HEK293 (cell line): ENCODE measurements around the gene SETD3.

Experiments
- ATF2 ChIP-seq: fragments of 450-650 bp; formaldehyde crosslinking; IDR thresholded peaks from 2 replicates; pipeline ENCODE4 v1.5.1; 2016; ENCODE audit warnings: missing biosample characterization, missing genetic modification characterization, low read depth
- ZNF335 ChIP-seq: fragments of 450-650 bp; formaldehyde crosslinking; conservative IDR thresholded peaks from 2 replicates; pipeline ENCODE4 v1.5.1; 2016; ENCODE audit warnings: missing biosample characterization, missing genetic modification characterization
- ZNF416 ChIP-seq: fragments of 450-650 bp; formaldehyde crosslinking; IDR thresholded peaks from 2 replicates; pipeline ENCODE4 v1.5.1; 2016; ENCODE audit warnings: missing biosample characterization, missing genetic modification characterization
- TF ChIP-seq, protein P1 (sequence below): fragments of 450-650 bp; formaldehyde crosslinking; IDR thresholded peaks from 2 replicates; pipeline ENCODE4 v1.5.1; 2016; ENCODE audit warnings: missing biosample characterization, missing genetic modification characterization

GRCh38 chr14:99518441-99519346 lies 38.0 kb upstream of the SETD3 start:
- TF ChIP-seq ZNF416 = no peak
- no peak for TF ChIP-seq ZNF335
- no peak for TF ChIP-seq ATF2 (tag by site-specific recombination)
- TF ChIP-seq, protein P1, sequence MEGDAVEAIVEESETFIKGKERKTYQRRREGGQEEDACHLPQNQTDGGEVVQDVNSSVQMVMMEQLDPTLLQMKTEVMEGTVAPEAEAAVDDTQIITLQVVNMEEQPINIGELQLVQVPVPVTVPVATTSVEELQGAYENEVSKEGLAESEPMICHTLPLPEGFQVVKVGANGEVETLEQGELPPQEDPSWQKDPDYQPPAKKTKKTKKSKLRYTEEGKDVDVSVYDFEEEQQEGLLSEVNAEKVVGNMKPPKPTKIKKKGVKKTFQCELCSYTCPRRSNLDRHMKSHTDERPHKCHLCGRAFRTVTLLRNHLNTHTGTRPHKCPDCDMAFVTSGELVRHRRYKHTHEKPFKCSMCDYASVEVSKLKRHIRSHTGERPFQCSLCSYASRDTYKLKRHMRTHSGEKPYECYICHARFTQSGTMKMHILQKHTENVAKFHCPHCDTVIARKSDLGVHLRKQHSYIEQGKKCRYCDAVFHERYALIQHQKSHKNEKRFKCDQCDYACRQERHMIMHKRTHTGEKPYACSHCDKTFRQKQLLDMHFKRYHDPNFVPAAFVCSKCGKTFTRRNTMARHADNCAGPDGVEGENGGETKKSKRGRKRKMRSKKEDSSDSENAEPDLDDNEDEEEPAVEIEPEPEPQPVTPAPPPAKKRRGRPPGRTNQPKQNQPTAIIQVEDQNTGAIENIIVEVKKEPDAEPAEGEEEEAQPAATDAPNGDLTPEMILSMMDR (tag by site-specific recombination) = peak; percentile 95
